AG08395 (cell line): Measurements from ENCODE around the gene DNAJC12.
"Not testable (repeated sequence)": the region's sequence is repeated elsewhere in the genome, so short reads cannot be mapped to it uniquely, and the experiment has no call there.

Experiments
- DNase-seq: peaks from one replicate; pipeline ENCODE4 v3.0.0; 2012; ENCODE audit warnings: mixed read lengths, low spot score

The DNAJC12 gene

GRCh38 chr10:67839511-67839910 lies 1.5 kb upstream of the DNAJC12 start:
- DNase-seq, result not testable (repeated sequence)

- no peak for DNase-seq
Observed at GRCh38 chr10:67836972-67837371, 1.0 kb downstream of the DNAJC12 start.

- DNase-seq, result no peak
Observed at GRCh38 chr10:67836488-67836887, 1.5 kb downstream of the DNAJC12 start.

DNA sequence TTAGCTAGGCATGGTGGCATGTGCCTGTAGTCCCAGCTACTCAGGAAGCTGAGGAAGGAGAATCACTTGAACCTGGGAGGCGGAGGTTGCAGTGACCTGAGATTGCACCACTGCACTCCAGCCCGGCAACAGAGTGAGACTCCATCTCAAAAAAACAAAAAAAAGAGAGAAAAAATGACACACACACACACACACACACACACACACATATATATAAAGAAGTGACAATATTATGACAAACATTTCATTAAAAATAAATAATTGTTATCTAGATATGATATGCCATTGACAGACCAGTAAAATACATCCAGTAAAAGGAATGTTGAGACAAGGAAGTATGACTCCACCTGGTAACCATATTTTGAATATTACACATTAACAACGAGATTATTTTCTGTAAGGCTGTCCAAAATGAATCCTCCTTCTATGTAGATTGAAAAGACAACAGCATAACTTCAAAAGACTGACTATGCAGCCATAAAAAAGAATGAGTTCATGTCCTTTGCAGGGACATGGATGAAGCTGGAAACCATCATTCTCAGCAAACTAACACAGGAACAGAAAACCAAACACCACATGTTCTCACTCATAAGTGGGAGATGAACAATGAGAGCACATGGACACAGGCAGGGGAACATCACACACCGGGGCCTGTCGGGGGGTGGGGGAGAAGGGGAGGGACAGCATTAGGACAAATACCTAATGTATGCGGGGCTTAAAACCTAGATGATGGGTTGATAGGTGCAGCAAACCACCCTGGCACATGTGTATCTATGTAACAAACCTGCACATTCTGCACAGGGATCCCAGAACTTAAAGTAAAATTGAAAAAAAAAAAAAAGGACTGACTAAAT lies 2.2 kb downstream of the DNAJC12 start:
- DNase-seq, result not testable (repeated sequence)

DNA sequence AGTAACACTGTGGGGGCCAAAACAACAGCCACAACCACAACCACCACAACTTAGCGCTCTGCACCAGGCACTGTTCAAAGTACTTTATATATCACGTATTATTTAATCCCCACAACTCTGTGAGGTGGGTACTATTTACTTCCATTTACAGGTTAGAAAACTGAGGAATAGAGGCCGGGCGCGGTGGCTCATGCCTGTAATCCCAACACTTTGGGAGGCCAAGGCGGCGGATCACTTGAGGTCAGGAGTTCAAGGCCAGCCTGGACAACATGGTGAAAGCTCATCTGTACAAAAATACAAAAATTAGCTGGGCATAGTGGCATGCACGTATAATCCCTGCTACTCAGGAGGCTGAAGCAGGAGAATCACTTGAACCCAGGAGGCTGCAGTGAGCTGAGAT lies 3.6 kb downstream of the DNAJC12 start:
- no peak for DNase-seq

GRCh38 chr10:67827811-67828210 lies 10.2 kb downstream of the DNAJC12 start:
- no peak for DNase-seq

DNA sequence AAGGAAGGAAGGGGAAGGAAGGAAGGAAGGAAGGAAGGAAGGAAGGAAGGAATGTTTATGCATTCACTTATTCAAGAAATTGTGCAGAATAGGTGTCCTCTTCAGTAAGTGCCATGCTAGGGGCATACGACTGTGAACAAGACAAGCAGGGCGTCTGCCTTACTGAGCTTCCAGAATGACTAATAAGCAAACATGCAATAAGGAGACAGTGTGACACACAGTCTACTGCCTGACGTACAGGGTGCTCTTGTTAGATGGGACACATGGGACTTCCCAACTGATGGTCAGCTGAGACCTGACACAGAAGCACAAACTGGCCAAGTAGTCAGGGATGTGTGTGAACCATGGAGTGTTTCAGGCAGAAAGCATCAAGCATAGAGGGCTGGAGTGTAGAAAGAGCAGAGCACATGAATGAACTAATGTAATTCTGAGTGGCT lies 18.2 kb downstream of the DNAJC12 start:
- no peak for DNase-seq

GRCh38 chr10:67818323-67818722 lies 19.7 kb downstream of the DNAJC12 start:
- no peak for DNase-seq

GRCh38 chr10:67816719-67817118 lies 21.3 kb downstream of the DNAJC12 start:
- no peak for DNase-seq

DNA sequence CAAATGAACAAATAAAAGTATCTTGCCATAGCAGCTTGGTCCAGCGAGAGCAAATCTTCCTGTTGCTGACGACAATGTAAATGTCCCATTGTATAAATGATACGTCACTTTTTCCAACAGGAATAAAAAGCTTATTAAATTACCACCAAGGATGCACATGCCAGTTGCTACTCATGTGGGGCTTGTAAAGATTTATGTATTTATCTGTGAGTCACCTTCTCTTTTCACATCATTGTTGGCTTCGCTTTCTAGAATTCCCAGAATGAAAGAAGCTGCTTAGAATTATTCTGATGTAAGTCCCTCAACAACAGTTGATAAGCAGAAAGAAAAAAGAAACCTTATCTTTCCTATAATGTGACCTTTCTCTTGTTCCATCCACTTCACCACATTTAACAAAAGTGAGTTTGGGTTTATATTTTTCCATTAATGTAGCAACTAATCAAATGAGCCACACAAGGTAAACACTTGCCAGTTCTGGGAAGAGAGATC lies 22.4 kb downstream of the DNAJC12 start:
- no peak for DNase-seq

DNA sequence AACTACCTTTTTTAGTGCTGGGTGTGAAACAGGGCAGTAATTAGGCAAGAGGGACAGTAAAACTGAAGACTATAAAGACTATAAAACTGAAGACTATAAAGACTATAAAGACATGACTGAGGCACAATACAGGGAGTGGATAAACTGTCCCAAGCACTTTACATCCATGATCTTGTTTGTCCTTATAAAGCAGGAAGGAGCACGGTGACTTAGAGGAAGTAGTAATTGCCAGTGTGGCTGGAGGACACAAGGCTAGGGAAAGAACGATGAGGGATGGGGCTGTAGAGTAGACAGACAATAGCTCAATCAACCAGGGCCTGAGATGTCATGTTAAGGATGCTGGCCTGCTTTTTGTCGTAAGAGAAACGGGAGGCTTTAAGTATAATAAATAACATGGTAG lies 26.0 kb downstream of the DNAJC12 start:
- DNase-seq, result no peak

DNA sequence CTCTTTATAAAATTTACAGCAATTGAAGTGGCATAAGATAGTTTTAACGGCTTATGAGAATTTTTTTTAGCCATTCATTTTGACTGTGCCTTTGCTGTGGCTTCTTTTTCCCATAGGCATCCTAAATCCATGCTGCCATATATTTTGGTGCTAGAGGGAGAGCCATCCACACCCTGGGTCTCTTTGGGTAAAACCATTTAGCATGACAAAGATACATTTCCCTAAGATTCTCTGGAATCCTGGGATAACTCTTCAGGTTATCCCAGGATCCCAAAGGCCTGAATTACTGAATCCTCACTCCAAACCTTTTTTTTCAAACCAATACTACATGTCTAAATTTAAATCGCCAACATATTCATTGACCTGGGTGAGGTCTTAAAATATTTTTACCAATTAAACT lies 28.9 kb downstream of the DNAJC12 start:
- no peak for DNase-seq

DNA sequence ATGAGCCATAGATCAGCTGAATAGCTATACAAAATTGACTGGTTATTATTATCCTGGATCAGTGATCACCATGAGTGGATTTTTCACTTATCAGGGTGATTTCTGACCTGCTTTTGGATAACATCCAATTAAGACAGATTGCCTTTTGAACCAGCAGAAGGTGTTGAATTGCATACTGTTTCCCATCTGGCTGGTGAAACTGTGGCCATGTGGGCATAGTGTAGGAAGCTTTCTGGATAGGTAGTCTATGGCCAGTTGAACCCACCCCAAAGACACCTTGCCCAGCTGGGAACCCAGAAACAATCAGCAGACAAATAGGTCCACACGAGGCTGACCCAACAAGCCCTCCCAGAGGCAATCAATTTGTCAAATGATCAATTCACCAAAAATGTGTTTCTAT lies 29.3 kb downstream of the DNAJC12 start:
- DNase-seq, result no peak

- no peak for DNase-seq
Observed at GRCh38 chr10:67807855-67808456, 30.0 kb downstream of the DNAJC12 start.

DNA sequence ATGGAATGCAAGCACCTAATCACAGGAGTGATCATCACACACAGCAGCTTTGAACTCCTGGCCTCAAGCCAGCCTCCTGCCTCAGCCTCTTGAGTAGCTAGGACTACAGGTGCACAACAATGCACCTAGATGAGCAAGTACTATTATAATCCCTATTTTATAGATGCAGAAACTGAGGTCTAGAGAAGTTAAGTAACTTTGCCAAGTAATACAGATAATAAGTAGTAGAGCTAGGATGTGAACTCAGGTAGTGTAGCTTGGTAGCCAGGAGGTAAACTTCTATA lies 33.7 kb downstream of the DNAJC12 start:
- no peak for DNase-seq

DNA sequence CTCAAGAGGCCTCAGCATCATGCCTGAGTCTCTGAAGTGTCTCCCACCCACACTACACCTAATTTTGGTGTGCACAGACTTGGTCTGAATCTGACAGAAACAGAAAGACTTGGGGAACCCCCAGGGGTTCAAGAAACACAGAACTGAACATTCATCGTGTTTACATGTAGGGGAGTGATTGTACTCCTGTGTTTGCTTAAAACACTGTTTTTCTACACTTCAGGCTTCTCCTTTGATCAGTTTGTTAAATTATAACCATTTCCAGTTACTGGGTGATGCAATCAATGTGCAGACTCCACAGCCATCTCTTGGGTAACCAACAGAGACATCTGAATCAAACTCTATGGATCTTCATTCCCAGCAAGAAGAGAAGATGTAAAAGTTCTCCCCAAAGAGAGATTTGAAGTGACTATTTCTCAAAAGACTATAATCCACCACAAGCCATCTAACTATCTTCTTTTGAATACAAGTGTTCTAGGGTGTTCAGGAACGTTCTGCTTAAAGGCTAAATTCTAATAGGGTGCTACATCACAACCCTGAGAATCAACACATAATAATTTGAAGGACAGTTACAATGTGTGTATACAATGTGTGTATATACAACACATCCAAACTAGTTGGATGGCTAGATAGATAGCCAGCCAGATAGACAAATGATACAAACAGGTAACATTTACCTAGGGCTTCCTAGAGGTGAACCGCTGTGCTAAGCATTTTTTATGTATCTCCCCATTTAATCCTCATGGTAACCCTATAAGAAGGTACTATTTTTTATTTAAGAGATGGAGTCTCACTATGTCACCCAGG lies 34.2 kb downstream of the DNAJC12 start:
- no peak for DNase-seq

- DNase-seq, result no peak
Observed at GRCh38 chr10:67802767-67803538, 35.0 kb downstream of the DNAJC12 start.

- no peak for DNase-seq
Observed at GRCh38 chr10:67801118-67801517, 36.9 kb downstream of the DNAJC12 start.

- no peak for DNase-seq
Observed at GRCh38 chr10:67794909-67795460, 43.0 kb downstream of the DNAJC12 start.

GRCh38 chr10:67794256-67794655 lies 43.7 kb downstream of the DNAJC12 start:
- no peak for DNase-seq

DNA sequence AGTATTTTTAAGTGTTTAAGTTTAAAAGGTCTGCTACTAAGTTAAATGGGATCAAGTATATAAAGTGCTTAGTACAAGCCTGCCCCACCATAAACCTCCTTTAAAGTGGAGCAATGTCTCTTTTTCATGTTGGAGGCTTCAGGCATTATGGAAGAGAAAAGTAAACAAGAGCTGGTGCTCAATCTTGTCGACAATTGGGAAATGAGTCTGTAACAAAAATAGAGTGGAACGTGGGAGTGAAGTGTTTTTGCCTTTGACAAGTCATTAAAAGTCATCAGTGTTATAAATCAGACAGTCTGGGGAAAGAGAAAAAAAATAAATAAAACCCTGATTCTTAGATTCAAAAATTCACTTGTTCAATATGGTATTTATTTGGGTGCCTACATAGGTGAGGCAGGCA lies 44.7 kb downstream of the DNAJC12 start:
- DNase-seq, result no peak

- no peak for DNase-seq
Observed at GRCh38 chr10:67792653-67793052, 45.3 kb downstream of the DNAJC12 start.
